ENCODE measurements around the gene CCDC102A.

CCDC102A gene

DNA sequence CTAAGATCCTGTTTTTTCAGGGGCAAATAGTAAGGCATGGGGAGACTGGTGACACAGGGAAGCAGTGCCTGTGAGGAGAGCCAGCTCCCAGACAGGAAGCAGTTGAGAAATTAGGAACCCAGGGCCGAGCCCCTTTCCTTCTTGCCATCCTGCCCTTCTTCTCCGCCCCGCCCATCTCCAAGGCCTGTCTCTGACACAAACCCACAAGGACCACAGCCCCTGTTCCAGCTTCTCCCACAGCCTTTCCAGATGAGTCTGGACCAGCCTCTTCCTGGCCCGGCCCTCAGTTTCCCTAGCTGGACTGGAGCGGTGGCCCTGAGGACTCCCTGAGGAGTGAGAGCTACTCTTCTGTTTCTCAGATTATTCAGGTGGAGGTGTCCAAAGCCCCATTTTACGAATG lies 9.9 kb downstream of the CCDC102A start:
- H3K79me2 ChIP-seq (ENCODE audit: control insufficient read depth, insufficient read depth, low read length): no peaks in the 10 kb centered on the region
- H3K4me3 ChIP-seq (ENCODE audit: low read length): no peak overlapping the region
- H3K18ac ChIP-seq (ENCODE audit: low read length): no peak overlapping the region
- no peaks in the 10 kb centered on the region for H3K27me3 ChIP-seq (ENCODE audit: insufficient read depth, low read length, poor library complexity)
- no peak overlapping the region for H2BK120ac ChIP-seq (ENCODE audit: low read depth, low read length)
- H3K27ac ChIP-seq (ENCODE audit: low read depth, low read length): no peak overlapping the region
- no peak for DNase-seq
- no peak overlapping the region for H2BK15ac ChIP-seq (replicated peaks; ENCODE audit: low read depth)
- no peak overlapping the region for H3K4ac ChIP-seq (ENCODE audit: low read depth, low read length)
- H2BK5ac ChIP-seq (ENCODE audit: low read length): no peak overlapping the region
- peaks cover 2% of the 10 kb centered on the region for H3K4me1 ChIP-seq (ENCODE audit: control insufficient read depth, low read depth, low read length)
- no CpG with 5 or more reads among the region's 6 CpGs for WGBS (ENCODE audit: extremely low coverage, insufficient coverage, low lambda C conversion rate)
- no peak overlapping the region for H4K5ac ChIP-seq (ENCODE audit: low read length)
- H3K4me2 ChIP-seq (ENCODE audit: low read length): no peak overlapping the region
- H3K79me1 ChIP-seq (ENCODE audit: low read length): no peaks in the 10 kb centered on the region
- H3K36me3 ChIP-seq (ENCODE audit: control insufficient read depth, insufficient read depth, low read length): no peaks in the 10 kb centered on the region
- H4K8ac ChIP-seq (ENCODE audit: low read depth, low read length): no peak overlapping the region
- H3K56ac ChIP-seq (ENCODE audit: low read length): no peak overlapping the region
- no peak overlapping the region for H2AK5ac ChIP-seq (ENCODE audit: low read length)
- no peak overlapping the region for H3K9ac ChIP-seq (ENCODE audit: low read length)
- H3K23ac ChIP-seq (ENCODE audit: low read length): no peak overlapping the region

DNA sequence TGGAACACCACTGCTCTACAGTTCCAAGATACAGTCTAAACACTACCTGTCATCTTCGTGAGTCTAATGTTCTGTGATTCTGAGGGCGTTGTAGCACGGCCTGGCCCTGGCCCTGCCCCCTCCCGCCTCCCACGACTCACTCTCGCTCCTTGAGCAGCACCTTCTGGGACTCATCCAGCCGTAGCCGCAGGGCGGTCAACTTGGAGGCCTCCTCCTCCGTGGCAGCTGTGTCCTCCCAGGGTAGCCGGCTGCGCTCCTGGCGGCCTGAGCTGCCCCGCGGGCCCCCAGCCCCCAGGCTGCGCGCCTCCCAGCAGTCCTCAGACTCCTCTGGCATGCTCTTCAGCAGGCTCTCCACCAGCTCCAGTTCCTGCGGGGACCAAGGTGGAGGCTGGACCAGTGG lies 10.6 kb downstream of the CCDC102A start:
- no peaks in the 10 kb centered on the region for H3K79me1 ChIP-seq (ENCODE audit: low read length)
- no CpG with 5 or more reads among the region's 18 CpGs for WGBS (ENCODE audit: extremely low coverage, insufficient coverage, low lambda C conversion rate)
- DNase-seq: no peak

DNA sequence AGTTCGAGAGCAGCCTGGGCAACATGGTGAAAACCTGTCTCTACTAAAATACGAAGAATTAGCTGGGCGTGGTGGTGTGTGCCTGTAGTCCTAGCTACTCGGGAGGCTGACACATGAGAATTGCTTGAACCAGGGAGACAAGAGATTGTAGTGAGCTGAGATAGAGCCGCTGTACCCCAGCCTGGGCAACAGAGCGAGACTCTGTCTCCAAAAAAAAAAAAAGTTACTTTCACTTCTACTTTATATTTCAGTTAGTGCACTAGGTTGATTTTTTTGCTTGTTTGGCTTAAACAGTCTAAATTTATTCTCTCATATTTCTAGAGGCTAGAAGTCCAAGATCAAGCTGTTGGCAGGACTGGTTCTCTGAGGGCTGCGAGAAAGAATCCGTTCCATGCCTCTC lies 13.4 kb downstream of the CCDC102A start:
- Histone ChIP-seq H3K4me1 (ENCODE audit: control insufficient read depth, low read depth, low read length) (no peaks in the 10 kb centered on the region), H3K79me1 (ENCODE audit: low read length) (no peaks in the 10 kb centered on the region), H3K23ac (ENCODE audit: low read length) (no peak overlapping the region), H3K4me3 (ENCODE audit: low read length) (no peak overlapping the region), H2AK5ac (ENCODE audit: low read length) (no peak overlapping the region), H3K4ac (ENCODE audit: low read depth, low read length) (no peak overlapping the region), H3K27me3 (ENCODE audit: insufficient read depth, low read length, poor library complexity) (no peaks in the 10 kb centered on the region), H3K4me2 (ENCODE audit: low read length) (no peak overlapping the region), H3K56ac (ENCODE audit: low read length) (no peak overlapping the region), H3K9ac (ENCODE audit: low read length) (no peak overlapping the region), H3K79me2 (ENCODE audit: control insufficient read depth, insufficient read depth, low read length) (no peaks in the 10 kb centered on the region), H3K27ac (ENCODE audit: low read depth, low read length) (no peak overlapping the region), H4K8ac (ENCODE audit: low read depth, low read length) (no peak overlapping the region), H2BK15ac (replicated peaks; ENCODE audit: low read depth) (no peak overlapping the region), H3K36me3 (ENCODE audit: control insufficient read depth, insufficient read depth, low read length) (no peaks in the 10 kb centered on the region), H4K5ac (ENCODE audit: low read length) (no peak overlapping the region), H2BK5ac (ENCODE audit: low read length) (no peak overlapping the region), H2BK120ac (ENCODE audit: low read depth, low read length) (no peak overlapping the region), H3K18ac (ENCODE audit: low read length) (no peak overlapping the region)
- DNase-seq: no peak
- no CpG with 5 or more reads among the region's 8 CpGs for WGBS (ENCODE audit: extremely low coverage, insufficient coverage, low lambda C conversion rate)

More for the DNA sequence above, 10.6 kb downstream of the CCDC102A start:
- no peak overlapping the region for H2BK120ac ChIP-seq (ENCODE audit: low read depth, low read length)
- no peak overlapping the region for H2BK5ac ChIP-seq (ENCODE audit: low read length)
- H3K27me3 ChIP-seq (ENCODE audit: insufficient read depth, low read length, poor library complexity): no peaks in the 10 kb centered on the region
- no peak overlapping the region for H2AK5ac ChIP-seq (ENCODE audit: low read length)
- H2BK15ac ChIP-seq (replicated peaks; ENCODE audit: low read depth): no peak overlapping the region
- H3K23ac ChIP-seq (ENCODE audit: low read length): no peak overlapping the region
- H3K4ac ChIP-seq (ENCODE audit: low read depth, low read length): no peak overlapping the region
- no peak overlapping the region for H3K27ac ChIP-seq (ENCODE audit: low read depth, low read length)
- no peaks in the 10 kb centered on the region for H3K36me3 ChIP-seq (ENCODE audit: control insufficient read depth, insufficient read depth, low read length)
- H3K4me2 ChIP-seq (ENCODE audit: low read length): no peak overlapping the region
- H3K4me3 ChIP-seq (ENCODE audit: low read length): no peak overlapping the region
- no peak overlapping the region for H4K5ac ChIP-seq (ENCODE audit: low read length)
- H3K18ac ChIP-seq (ENCODE audit: low read length): no peak overlapping the region
- no peak overlapping the region for H3K9ac ChIP-seq (ENCODE audit: low read length)
- no peak overlapping the region for H4K8ac ChIP-seq (ENCODE audit: low read depth, low read length)
- no peak overlapping the region for H3K56ac ChIP-seq (ENCODE audit: low read length)
- no peaks in the 10 kb centered on the region for H3K79me2 ChIP-seq (ENCODE audit: control insufficient read depth, insufficient read depth, low read length)
- H3K4me1 ChIP-seq (ENCODE audit: control insufficient read depth, low read depth, low read length): peaks cover 2% of the 10 kb centered on the region

DNA sequence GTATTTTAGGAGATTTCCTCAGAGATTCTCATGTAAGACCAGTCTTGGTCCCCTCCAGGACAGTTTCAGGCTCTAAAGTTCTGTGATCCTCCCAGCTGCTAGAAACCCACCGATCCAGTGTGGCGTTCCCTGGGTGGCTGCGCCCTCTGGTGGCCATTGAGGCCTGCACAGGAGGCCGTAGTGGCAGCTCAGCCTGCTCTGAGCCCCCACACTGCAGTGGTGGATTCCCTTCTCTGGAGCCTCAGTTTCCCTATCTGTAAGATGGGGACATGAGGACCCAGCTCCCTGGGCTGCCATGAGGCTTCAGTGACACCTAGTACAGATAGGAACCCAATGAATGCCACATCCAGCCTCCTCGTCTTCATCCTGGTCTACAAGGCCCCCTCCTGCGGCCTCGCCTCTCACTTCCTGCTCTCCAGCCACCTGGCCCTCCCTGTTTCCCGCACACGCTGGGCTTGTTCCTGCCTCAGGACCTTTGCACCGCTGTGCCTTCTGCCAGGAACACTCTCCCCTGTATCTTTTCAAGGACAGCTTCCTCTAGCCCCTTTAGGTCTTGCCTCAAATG lies 16.5 kb downstream of the CCDC102A start:
- no peak overlapping the region for H4K8ac ChIP-seq (ENCODE audit: low read depth, low read length)
- no peaks in the 10 kb centered on the region for H3K79me2 ChIP-seq (ENCODE audit: control insufficient read depth, insufficient read depth, low read length)
- H3K9ac ChIP-seq (ENCODE audit: low read length): no peak overlapping the region
- H3K79me1 ChIP-seq (ENCODE audit: low read length): no peaks in the 10 kb centered on the region
- H3K4ac ChIP-seq (ENCODE audit: low read depth, low read length): no peak overlapping the region
- H3K4me2 ChIP-seq (ENCODE audit: low read length): no peak overlapping the region
- H2BK120ac ChIP-seq (ENCODE audit: low read depth, low read length): no peak overlapping the region
- H4K5ac ChIP-seq (ENCODE audit: low read length): no peak overlapping the region
- H3K27ac ChIP-seq (ENCODE audit: low read depth, low read length): no peak overlapping the region
- H3K23ac ChIP-seq (ENCODE audit: low read length): no peak overlapping the region
- H3K4me1 ChIP-seq (ENCODE audit: control insufficient read depth, low read depth, low read length): no peaks in the 10 kb centered on the region
- H2BK5ac ChIP-seq (ENCODE audit: low read length): no peak overlapping the region
- no peaks in the 10 kb centered on the region for H3K27me3 ChIP-seq (ENCODE audit: insufficient read depth, low read length, poor library complexity)
- no CpG with 5 or more reads among the region's 10 CpGs for WGBS (ENCODE audit: extremely low coverage, insufficient coverage, low lambda C conversion rate)
- no peak overlapping the region for H3K4me3 ChIP-seq (ENCODE audit: low read length)
- no peak overlapping the region for H3K56ac ChIP-seq (ENCODE audit: low read length)
- no peak overlapping the region for H3K18ac ChIP-seq (ENCODE audit: low read length)
- H2BK15ac ChIP-seq (replicated peaks; ENCODE audit: low read depth): no peak overlapping the region
- peak; percentile 78 for DNase-seq
- no peaks in the 10 kb centered on the region for H3K36me3 ChIP-seq (ENCODE audit: control insufficient read depth, insufficient read depth, low read length)
- H2AK5ac ChIP-seq (ENCODE audit: low read length): no peak overlapping the region

DNA sequence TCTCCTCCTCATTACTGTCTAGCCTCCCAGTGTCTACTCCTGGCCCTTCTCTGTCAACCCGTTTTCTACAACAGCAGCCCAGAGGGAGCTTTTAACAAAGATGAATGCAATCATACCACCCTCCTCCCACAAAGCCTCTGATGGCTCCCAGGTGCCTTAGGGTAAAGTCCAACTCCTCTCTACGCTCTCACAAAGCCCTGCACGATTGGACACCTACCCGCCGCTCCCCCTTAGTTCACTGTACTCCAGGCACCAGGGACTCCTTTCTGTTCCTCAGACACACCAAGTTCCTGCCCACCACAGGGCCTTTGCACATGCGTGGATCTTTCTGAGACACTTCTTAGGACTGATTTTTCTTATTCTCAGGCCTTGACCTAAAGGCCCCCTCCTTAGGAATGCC lies 17.4 kb downstream of the CCDC102A start:
- no peak overlapping the region for H2AK5ac ChIP-seq (ENCODE audit: low read length)
- no peak for DNase-seq
- H3K4me2 ChIP-seq (ENCODE audit: low read length): no peak overlapping the region
- no peaks in the 10 kb centered on the region for H3K79me1 ChIP-seq (ENCODE audit: low read length)
- no peak overlapping the region for H4K8ac ChIP-seq (ENCODE audit: low read depth, low read length)
- WGBS (ENCODE audit: extremely low coverage, insufficient coverage, low lambda C conversion rate): no CpG with 5 or more reads among the region's 6 CpGs
- H3K56ac ChIP-seq (ENCODE audit: low read length): no peak overlapping the region
- no peak overlapping the region for H3K27ac ChIP-seq (ENCODE audit: low read depth, low read length)
- H3K23ac ChIP-seq (ENCODE audit: low read length): no peak overlapping the region
- no peaks in the 10 kb centered on the region for H3K36me3 ChIP-seq (ENCODE audit: control insufficient read depth, insufficient read depth, low read length)
- no peak overlapping the region for H3K4ac ChIP-seq (ENCODE audit: low read depth, low read length)
- no peak overlapping the region for H2BK15ac ChIP-seq (replicated peaks; ENCODE audit: low read depth)
- H3K18ac ChIP-seq (ENCODE audit: low read length): no peak overlapping the region
- H3K27me3 ChIP-seq (ENCODE audit: insufficient read depth, low read length, poor library complexity): no peaks in the 10 kb centered on the region
- no peaks in the 10 kb centered on the region for H3K4me1 ChIP-seq (ENCODE audit: control insufficient read depth, low read depth, low read length)
- no peak overlapping the region for H2BK120ac ChIP-seq (ENCODE audit: low read depth, low read length)
- H3K9ac ChIP-seq (ENCODE audit: low read length): no peak overlapping the region
- H3K4me3 ChIP-seq (ENCODE audit: low read length): no peak overlapping the region
- H3K79me2 ChIP-seq (ENCODE audit: control insufficient read depth, insufficient read depth, low read length): no peaks in the 10 kb centered on the region
- H2BK5ac ChIP-seq (ENCODE audit: low read length): no peak overlapping the region
- no peak overlapping the region for H4K5ac ChIP-seq (ENCODE audit: low read length)

DNA sequence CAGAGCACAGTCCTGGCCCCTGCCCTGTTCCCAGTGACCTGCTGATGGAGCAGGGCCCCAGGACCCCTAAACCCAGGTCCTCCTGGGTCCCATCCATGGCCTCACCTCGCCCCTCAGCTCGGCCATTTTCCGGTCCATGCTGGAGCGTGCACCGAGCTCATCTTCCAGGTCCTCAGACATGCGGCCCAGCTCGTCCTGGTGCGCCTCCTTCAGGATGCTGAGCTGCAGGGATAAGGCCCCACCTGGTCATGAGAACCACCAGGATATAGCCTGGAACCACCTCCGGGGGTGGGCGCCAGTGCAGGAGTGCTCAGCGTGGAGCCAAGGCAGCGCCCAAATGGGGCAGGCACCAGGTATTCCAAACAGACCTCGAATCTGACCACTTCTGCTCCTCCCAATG lies 17.9 kb downstream of the CCDC102A start:
- Histone ChIP-seq H3K36me3 (ENCODE audit: control insufficient read depth, insufficient read depth, low read length) (no peaks in the 10 kb centered on the region), H2BK15ac (replicated peaks; ENCODE audit: low read depth) (no peak overlapping the region), H4K5ac (ENCODE audit: low read length) (no peak overlapping the region), H2BK120ac (ENCODE audit: low read depth, low read length) (no peak overlapping the region), H3K56ac (ENCODE audit: low read length) (no peak overlapping the region), H2BK5ac (ENCODE audit: low read length) (no peak overlapping the region), H3K79me1 (ENCODE audit: low read length) (no peaks in the 10 kb centered on the region), H3K4me3 (ENCODE audit: low read length) (no peak overlapping the region), H3K23ac (ENCODE audit: low read length) (no peak overlapping the region), H3K27ac (ENCODE audit: low read depth, low read length) (no peak overlapping the region), H3K79me2 (ENCODE audit: control insufficient read depth, insufficient read depth, low read length) (no peaks in the 10 kb centered on the region), H3K27me3 (ENCODE audit: insufficient read depth, low read length, poor library complexity) (no peaks in the 10 kb centered on the region), H4K8ac (ENCODE audit: low read depth, low read length) (no peak overlapping the region), H3K4me2 (ENCODE audit: low read length) (no peak overlapping the region), H2AK5ac (ENCODE audit: low read length) (no peak overlapping the region), H3K18ac (ENCODE audit: low read length) (no peak overlapping the region), H3K9ac (ENCODE audit: low read length) (no peak overlapping the region), H3K4me1 (ENCODE audit: control insufficient read depth, low read depth, low read length) (no peaks in the 10 kb centered on the region), H3K4ac (ENCODE audit: low read depth, low read length) (no peak overlapping the region)
- WGBS (ENCODE audit: extremely low coverage, insufficient coverage, low lambda C conversion rate): no CpG with 5 or more reads among the region's 13 CpGs
- DNase-seq: no peak
